GM19239 (cell line): ENCODE results near the gene CEACAM8.
"Not testable (repeated sequence)": the region's sequence is repeated elsewhere in the genome, so short reads cannot be mapped to it uniquely, and the experiment has no call there.

Experiments used
- DNase-seq: peaks from one replicate; pipeline ENCODE4 v3.0.0; 2011; ENCODE audit warnings: low spot score; ENCODE audit not compliant: insufficient read length
- FAIRE-seq: peaks from 2 replicates; lab custom pipeline; 2011; peaks lifted over from hg19 to GRCh38; lab: Jason Lieb, UNC

Gene CEACAM8

DNA sequence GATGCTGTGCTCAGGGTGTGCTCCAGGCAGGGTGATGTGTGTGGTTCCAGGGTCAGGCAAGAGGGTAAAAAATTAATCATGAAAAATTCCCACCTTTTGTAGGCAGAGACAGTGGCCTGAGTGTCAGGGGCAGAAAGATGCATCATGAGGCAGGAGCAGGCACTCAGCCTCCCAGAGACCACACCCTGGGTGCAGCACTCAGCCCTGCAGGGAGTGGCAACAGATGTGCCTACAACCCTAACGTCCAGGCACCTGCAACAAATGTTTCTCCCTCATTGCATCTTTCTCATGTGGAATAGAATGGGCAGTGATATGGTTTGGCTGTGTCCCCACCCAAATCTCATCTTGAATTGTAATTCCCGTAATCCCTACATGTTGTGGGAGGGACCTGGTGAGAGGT is 46.8 kb downstream of the CEACAM8 start:
- FAIRE-seq (no peak), DNase-seq (no peak)

DNA sequence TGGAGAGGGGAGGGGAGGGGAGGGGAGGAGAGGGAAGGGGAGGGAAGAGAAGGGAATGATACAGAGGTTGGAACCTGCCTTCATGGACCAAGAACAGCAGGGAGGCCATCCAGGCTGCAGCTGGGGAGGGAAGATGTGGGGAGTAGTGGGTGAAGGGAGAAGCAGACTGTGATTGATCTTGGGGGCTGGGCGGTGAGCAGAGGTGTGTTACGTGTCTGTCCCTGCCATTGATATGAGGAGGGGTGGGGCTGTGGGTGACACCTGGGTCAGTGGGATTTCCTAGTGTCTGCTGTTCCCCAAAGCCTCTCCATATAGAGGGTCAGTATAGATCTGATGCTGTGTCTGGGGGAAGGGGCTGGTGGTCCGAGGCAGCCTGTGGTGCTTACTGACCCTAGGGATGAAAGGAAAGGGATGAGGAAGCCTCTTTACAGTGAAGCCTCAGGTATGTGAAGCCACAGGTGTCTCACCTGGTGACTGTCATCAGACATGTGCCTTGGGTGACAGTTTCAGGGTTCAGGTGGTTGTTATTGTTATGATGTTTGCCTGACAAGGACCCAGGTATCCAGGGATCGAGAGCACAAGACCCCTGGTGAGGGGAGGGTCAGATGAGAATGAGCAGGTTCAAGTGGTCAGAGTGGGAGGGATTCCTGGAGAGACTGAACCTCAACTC is 47.8 kb downstream of the CEACAM8 start:
- DNase-seq (no peak), FAIRE-seq (no peak)

DNA sequence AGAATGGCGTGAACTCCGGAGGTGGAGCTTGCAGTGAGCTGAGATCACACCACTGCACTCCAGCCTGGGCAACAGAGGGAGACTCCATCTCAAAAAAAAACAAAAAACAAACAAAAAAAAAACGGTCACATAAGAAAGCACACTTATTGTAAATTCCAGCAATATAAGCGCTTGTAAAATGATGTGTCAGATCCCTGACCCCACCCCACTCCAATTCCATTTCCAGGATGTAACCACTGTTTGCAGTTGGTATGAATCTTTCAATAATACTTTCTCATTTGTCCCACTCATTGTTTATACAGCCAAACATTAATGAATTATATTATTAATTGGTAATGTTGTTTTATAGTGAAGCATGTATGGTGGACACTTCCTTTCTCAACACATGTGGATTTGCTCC is 50.6 kb downstream of the CEACAM8 start:
- no peak for DNase-seq
- no peak for FAIRE-seq

DNA sequence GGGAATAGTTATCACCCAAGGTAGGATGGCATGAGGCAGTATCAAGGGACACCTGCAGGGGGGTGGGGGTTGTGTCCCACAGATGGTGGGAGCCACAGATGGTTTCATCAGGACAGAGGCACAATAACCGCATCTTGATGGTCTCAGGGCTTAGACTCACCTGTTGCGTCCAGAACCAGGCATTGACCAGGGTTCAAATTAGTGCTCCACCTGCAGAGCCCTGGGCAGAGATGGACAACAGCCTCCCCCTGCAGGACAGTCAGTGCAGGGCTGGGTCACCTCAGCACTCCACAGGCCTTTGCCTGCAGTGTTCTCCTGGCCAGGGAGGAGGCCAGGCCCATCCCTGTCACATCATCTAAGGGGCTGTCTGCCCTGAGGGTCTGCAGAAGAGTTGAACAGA is 51.9 kb downstream of the CEACAM8 start:
- no peak for FAIRE-seq
- DNase-seq = no peak

DNA sequence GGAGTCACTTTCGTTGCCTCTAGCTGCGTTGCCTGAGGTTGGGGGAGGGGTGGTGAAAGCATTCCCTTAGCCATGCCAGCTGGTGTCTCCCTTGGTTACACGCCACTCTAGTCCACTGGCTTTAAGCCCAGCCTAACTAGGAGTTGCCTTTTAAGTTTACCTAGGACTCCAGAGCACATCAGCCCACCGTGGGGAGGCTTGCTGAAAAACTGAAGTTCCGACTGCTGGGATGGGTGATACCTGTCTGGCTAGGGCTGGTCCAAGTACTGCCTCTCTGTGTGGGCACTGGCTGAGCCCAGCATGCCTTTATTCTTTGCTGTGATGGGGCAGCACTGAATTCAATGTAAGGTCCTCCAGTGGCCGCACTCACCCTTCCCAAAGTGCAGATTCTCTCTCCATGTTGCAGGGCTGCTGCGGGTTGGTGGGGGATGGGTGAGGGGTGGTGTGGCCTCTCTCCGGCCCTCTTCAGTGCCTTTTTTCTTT is 54.6 kb downstream of the CEACAM8 start:
- DNase-seq = no peak
- FAIRE-seq = no peak

DNA sequence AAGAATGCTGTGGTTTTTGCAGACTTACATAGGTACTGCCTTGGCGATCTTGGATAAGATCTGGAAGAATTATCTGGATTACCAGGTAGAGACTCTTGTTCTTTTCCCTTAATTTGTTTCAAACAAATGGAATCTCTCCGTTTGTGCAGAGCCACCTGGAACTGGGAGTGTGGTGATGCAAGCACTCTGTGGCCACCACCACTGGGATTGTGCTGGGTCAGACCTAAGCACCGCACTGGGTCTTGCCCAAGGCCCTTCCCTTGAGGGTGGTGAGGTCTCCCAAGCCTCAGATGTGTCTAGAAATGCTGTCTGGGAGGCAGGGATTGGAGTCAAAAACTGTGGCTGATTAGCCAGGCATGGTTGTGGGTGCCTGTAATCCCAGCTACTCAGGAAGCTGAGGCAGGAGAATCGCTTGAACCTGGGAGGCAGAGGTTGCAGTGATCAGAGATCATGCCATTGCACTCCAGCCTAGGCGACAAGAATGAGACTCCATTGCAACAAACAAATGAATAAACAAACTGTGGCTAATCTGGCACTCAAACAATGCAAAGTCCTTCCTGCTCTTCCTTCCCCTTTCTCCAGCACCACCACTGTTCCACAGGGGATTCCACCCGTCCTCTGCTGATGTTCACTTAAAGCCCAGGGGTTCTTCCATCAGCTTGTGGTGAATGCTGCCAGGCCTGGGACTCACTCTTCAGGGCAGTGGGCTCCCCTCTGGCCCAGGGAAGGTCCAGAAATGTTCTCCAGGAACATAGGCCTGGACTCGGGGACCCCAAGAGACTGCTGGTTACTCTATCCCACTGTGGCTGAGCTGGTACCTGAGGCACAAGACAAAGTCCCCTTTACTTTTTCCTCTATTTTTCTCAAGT is 55.6 kb downstream of the CEACAM8 start:
- DNase-seq = no peak
- FAIRE-seq = no peak

DNA sequence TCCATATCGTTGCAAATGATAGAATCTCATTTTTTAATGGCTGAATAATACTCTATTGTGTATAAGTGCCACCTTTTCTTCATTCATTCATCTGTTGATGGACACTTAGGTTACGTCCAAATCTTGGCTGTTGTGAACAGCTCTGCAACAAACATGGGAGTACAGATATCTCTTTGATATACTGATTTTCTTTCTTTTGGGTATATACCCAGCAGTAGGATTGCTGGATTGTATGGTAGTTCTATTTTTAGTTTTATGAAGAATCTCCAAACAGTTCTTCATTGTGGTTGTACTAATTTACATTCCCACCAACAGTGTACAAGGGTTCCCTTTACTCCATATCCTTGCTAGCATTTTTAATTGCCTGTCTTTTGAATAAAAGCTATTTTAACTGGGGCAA is 59.4 kb downstream of the CEACAM8 start:
- DNase-seq, FAIRE-seq: not testable (repeated sequence)

DNA sequence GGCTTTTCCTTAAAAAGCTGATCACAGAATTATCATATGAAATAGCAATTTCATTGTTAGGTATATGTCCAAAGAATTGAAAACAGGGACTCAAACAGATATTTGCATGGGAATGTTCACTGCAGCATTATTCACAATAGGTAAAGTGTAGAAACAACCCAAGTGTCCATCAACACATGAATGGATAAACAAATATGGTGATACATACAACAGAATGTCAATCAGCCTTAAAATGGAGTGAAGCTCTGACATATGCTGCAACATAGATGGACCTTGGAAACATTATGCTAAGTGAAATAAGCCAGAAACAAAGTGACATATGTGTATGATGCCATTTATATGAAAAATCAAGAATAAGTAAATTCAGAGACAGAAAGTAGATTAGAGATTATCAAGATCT is 60.3 kb downstream of the CEACAM8 start:
- DNase-seq = no peak
- no peak for FAIRE-seq

DNA sequence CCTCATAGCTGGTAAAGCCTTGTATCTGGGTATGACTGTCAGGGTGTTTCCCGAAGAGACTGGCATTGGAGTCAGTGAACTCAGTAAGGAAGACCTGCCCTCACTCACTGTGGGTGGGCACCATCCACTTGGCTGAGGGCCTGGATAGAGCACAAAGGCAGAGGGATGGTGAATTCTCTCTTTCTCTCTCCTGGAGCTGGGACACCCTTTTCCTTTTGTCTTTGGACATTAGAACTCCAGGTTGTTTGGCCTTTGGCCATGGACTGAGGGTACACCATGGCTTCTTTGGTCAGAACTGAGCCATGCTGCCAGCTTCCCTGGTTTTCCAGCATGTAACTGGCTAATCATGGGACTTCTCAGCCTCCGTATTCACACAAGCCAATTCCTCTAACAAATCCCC is 61.8 kb downstream of the CEACAM8 start:
- no peak for FAIRE-seq
- DNase-seq = no peak

DNA sequence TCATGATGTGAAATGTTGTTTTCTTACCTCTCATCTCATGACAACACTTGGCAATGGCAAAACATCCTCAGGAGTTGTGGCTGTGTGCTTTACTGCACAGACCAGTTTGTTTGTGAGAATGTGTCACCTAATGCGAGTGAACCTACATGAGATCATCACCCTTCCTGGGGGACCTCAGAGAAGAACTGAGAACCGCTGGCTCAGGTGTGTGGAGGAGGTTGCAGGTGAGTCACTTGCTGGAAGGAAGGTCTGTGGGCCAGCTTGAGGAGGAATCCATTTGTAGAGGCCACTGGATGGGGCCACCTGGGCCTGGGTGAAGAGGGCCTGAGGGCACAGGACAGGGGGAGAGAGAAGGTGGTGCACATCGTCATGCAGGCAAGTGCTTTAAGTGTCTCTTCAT is 63.4 kb downstream of the CEACAM8 start:
- no peak for DNase-seq
- FAIRE-seq = no peak
